Ascending aorta (tissue), 2 donors: ENCODE measurements around the gene TRAM2. TPM values are rescaled to one million over a fixed set of nuclear protein-coding genes. Genes with fewer than 3 reads are reported as not detected.

Experiments used
- DNase-seq, 2 donors: peaks; one replicate each; pipeline ENCODE4 v3.0.0-alpha.2; 2019; ENCODE audit warnings: low spot score in 2 of 2
- H3K27ac ChIP-seq, 2 donors: fragments of 200-600 bp; sonication (generic); one replicate each; pipeline ENCODE4 v1.5.1; 2016 to 2017; ENCODE audit warnings: mild to moderate bottlenecking in 1 of 2
- H3K27me3 ChIP-seq: fragments of 200-600 bp; sonication (generic); one replicate; pipeline ENCODE4 v1.5.1; 2017
- H3K36me3 ChIP-seq, 2 donors: fragments of 200-600 bp; sonication (generic); one replicate each; pipeline ENCODE4 v1.5.1; 2016
- H3K4me1 ChIP-seq, 2 donors: fragments of 200-600 bp; sonication (generic); one replicate each; pipeline ENCODE4 v1.5.1; 2016 to 2017; ENCODE audit warnings: mild to moderate bottlenecking in 1 of 2
- H3K4me3 ChIP-seq, 2 donors: fragments of 200-600 bp; sonication (generic); one replicate each; pipeline ENCODE4 v1.5.1; 2016 to 2017; ENCODE audit warnings: mild to moderate bottlenecking in 1 of 2
- H3K9me3 ChIP-seq, 2 donors: fragments of 200-600 bp; sonication (generic); one replicate each; pipeline ENCODE4 v1.5.1; 2016
- intact Hi-C: fragments of 100-400 bp; cut with DNase I; formaldehyde crosslinking; loops from one replicate; pipeline ENCODE4 v1.15.1; 2023
- total RNA-seq: library from RNA; depleted of rRNA; stranded (reverse); fragments of >200 nt; gene quantifications from one replicate; pipeline ENCODE4 v1.1.0, GENCODE V29; 2016
- TF ChIP-seq, protein P1 (sequence below), 3 experiments: fragments of 200-600 bp in 2 of 3; fragments of 450-650 bp in 1 of 3; sonication (generic) in 2 of 3; IDR thresholded peaks; one replicate each; pipeline ENCODE4 v1.5.1; 2016 to 2019; ENCODE audit warnings: antibody characterized with exemption in 3 of 3, mild to moderate bottlenecking in 1 of 3, moderate library complexity in 1 of 3

Gene TRAM2
- total RNA-seq, 1 donor from 2014 or later, result 32.6 TPM

DNA sequence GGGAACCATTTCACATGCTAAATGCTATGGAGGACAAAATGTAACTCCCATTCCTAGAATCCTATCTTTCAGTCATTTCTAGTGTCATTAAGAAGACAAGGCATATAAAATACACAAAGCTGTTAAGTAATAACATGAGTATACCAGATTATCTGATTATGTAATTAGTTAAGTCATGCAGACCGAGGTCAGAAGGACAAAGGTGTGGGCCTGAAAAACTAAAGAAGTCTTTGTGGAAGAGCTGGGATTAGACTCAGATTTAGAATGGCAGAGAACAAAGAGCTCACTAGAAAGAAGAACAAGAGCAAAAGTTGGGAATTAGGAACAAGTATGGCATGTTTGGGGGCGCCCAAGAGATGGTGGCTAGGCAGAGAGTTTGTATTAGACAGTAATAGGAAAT lies 119.8 kb downstream of the TRAM2 start:
- H3K4me1 ChIP-seq, result no peaks in the 10 kb centered on the region
- no peak for DNase-seq
- no peaks in the 10 kb centered on the region for H3K9me3 ChIP-seq
- H3K4me3 ChIP-seq, result no peak overlapping the region
- H3K36me3 ChIP-seq, result no peaks in the 10 kb centered on the region
- intact Hi-C loops, result no loop called here
- no peaks in the 10 kb centered on the region for H3K27me3 ChIP-seq
- no peak overlapping the region for H3K27ac ChIP-seq
- TF ChIP-seq, protein P1, sequence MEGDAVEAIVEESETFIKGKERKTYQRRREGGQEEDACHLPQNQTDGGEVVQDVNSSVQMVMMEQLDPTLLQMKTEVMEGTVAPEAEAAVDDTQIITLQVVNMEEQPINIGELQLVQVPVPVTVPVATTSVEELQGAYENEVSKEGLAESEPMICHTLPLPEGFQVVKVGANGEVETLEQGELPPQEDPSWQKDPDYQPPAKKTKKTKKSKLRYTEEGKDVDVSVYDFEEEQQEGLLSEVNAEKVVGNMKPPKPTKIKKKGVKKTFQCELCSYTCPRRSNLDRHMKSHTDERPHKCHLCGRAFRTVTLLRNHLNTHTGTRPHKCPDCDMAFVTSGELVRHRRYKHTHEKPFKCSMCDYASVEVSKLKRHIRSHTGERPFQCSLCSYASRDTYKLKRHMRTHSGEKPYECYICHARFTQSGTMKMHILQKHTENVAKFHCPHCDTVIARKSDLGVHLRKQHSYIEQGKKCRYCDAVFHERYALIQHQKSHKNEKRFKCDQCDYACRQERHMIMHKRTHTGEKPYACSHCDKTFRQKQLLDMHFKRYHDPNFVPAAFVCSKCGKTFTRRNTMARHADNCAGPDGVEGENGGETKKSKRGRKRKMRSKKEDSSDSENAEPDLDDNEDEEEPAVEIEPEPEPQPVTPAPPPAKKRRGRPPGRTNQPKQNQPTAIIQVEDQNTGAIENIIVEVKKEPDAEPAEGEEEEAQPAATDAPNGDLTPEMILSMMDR (IDR thresholded peaks at IDR 0.05), result no peak

DNA sequence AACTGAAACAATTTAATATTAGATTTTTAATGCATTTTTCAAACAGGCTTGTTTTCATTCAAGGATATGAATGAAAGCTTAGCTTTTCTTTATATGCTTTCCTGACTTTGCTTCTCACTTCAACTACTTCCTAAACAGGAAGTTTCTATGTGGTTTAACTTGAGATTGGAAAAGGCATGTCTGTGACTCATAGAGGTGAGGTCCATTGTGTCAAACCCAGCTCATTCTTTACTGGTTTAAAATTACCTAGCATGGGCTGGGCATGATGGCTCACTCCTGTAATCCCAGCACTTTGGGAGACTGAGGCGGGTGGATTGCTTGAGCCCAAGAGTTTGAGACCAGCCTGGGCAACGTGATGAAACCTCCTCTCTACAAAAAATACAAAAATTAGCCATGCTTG lies 122.3 kb downstream of the TRAM2 start:
- intact Hi-C loops, result no loop called here

More for the DNA sequence above, 122.3 kb downstream of the TRAM2 start:
- TF ChIP-seq, protein P1 (IDR thresholded peaks at IDR 0.05), result no peak
- Histone ChIP-seq H3K36me3 (no peaks in the 10 kb centered on the region), H3K4me3 (no peak overlapping the region), H3K9me3 (peaks cover 0 to 8% of the 10 kb centered on the region in 2 donors), H3K27me3 (no peaks in the 10 kb centered on the region), H3K27ac (no peak overlapping the region), H3K4me1 (no peaks in the 10 kb centered on the region)
- no peak for DNase-seq

Other genes starting within 250 kb of the TRAM2 start
- 6.1 TPM for gene PAQR8, start 214.9 kb downstream of the TRAM2 start, total RNA-seq
- gene EFHC1, start 156.7 kb downstream of the TRAM2 start, total RNA-seq, result 7.3 TPM
- 11.9 TPM for gene TMEM14A, start 94.1 kb upstream of the TRAM2 start, total RNA-seq
- gene GSTA2, start 186.4 kb upstream of the TRAM2 start, total RNA-seq, result not detected
- gene GSTA1, start 226.8 kb upstream of the TRAM2 start, total RNA-seq, result 26.7 TPM